UCSD-AML1 (cell line): ENCODE results near the gene CFAP119.

ENCODE experiments used
- DNase-seq: peaks from one replicate; lab custom pipeline; 2025; ENCODE audit not compliant: unreplicated experiment; lab: John Stamatoyannopoulos, UW

CFAP119 gene

DNA sequence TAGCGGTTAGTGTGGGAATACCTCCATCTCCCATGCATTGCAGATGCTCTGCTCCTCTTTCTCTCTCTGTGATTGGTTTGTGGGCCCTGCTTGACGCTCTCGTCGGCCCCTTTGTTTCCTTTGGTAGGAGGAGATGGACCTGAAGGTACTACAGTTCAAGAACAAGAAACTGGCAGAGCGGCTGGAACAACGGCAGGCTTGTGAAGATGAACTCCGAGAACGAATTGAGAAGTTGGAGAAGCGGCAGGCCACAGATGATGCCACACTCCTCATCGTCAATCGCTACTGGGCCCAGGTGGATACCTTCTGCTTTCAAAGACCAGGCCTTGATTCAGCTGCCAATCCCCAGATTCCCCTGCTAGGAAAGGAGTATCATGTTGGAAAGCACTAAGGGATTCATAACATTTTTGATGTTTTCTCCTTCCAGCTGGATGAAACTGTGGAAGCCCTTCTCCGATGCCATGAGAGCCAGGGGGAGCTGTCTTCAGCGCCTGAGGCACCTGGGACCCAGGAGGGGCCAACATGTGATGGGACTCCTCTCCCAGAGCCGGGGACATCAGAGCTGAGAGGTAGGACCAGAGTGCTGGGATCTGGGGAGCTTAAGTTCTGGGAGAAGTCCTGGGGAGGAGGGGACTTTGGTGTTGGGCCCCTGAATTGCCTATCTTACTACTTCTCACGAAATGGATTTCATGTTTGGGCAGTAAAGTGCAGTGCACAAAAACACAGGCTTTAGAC, 1.3 kb upstream of the CFAP119 start:
- DNase-seq: no peak

DNA sequence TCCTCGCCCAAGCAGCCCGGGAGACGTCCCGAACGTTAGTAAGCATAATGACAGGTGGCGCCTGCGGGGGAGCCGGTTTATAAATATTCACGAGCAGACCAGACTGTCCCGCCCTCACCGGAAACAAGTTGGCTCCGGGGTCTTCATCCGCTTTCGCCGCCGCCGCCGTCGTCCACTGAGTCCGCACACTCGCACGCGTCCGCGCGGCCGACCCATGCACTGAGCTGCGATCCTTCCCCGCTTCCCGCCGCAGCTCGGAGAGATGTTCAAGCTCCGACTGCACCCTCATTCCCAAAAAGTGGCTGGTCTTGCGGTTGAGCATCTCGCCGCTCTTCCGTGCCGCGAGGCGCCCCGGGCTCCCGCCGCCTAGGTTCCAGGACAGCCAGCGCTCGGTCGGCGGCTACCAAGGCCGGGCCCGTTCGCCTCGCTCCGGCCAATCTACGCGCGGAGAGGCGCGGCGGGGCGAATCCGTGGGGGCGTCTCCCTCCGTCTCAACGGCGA, 385 bp downstream of the CFAP119 start:
- peak; percentile 35 for DNase-seq

DNA sequence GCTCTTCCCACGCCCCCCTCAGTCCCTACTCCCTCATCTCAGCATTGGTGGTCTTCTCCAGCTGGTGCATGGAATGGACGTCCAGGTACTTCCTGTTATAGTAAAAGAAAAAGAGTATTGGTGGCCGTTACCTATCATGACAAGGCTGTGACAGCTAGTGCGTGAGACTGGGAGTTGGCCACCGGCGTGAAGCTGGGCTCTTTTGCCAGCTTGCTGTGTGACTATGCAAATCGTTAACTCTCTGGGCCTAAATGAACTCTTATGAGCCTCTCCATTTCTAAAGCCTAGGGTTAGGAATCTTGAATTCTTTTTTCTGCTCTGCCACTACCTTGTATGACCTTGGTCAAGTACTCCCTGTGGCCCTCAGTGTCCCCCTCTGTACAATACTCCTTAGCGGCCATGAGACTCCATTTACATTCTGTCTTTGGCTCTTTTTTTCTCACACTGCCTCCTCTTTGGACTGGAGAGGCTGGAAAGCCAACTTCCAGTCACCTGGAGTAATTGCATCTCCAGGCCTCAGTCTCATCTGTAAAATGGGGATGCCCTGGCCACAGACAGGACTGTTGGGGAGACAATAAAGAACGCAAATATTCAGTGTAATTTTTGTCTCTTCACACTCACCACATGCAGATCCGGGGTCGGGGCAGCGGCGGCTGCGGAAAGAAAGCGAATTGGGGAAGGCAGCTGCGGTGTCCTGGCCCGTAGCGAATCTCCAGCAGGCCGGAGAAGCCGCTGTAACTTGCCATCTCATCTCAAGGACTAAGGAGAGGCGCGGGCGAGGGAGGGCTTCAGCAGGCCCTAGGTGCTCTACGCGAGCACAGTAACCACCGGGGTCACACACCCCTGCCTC, 1.1 kb downstream of the CFAP119 start:
- no peak for DNase-seq

- DNase-seq: no peak
Observed at GRCh38 chr16:30760001-30760559, 1.8 kb downstream of the CFAP119 start.

DNA sequence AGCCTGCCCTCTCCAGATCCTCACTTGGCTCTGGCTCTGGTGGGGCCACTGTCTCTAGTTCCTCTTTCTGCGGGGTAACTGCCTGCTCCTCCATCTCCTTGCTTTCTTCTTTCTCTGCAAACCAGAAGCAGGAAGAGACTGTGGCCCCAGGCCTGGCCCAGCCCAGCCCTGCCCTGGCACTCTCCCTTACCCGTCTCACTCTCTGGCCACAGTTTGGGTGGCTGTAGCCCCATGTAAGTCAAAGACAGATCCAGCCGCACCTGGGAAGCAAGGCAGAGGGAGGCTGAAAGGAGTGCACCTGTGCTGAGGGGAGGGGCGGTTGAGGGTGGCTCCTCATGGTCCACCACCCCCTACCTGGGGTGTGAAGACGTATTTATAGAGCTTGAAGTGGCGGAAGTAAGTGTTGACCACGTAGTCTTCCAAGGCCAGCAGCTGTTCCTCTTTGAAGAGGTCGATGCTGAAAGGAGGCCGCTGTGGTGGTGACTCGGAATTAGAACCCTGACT, 2.8 kb downstream of the CFAP119 start:
- peak; percentile 41 for DNase-seq

DNA sequence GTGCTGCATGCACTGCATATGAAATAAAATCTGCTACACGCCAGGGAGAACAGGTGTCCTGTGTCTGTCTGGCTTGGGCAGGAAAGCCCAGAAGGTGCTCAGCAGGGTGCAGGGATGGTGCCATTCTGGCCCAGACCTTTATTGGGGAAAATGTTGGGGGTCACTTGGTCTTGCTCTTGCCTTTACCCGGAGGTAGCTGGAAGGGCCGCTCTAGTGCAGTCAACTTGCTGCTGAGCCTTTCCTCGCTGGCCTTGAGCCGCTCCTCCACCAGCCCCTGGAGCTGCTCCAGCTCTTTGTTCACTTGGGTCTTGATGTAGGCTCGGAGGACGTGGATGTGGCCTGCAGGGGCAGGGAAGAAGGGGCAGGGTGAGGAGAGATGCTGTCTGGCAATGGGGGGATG, 4.5 kb downstream of the CFAP119 start:
- DNase-seq: no peak

DNA sequence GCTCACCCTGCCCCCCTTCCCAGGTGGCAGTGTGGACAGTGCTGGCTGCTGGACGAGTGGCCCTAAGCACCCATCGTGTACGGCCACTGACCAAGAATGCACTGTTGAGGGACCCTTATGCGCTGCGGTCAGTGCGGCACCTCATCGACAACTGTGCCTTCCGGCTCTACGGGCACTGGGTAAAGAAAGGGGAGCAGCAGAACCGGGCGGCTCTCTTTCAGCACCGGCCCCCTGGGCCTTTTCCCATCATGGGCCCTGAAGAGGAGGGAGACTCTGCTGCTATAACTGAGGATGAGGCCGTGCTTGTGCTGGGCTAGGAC, 5.1 kb downstream of the CFAP119 start:
- no peak for DNase-seq

DNA sequence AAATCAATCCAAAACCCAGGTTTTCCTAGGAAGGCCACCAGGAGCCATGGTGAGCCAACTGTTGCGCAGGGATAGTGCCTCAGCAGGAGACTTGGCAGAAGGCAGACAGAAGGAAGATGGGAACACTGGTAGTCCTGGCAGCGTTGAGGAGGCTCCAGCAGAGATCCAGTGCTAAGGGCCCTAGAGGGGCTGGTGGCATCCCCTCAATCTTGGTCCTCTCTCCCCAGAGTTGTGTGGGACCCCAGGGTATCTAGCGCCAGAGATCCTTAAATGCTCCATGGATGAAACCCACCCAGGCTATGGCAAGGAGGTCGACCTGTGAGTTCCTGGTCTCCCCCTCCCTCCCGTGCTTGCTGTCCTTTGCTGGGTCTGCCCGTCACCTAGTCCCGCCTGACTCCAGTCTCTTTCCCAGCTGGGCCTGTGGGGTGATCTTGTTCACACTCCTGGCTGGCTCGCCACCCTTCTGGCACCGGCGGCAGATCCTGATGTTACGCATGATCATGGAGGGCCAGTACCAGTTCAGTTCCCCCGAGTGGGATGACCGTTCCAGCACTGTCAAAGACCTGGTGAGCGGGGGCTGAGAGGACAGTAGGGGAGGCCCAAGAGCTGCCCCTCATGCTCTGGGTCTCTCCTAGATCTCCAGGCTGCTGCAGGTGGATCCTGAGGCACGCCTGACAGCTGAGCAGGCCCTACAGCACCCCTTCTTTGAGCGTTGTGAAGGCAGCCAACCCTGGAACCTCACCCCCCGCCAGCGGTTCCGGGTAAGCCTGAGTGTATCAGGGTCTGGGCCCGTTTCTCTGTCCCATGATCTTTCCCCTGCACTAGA, 5.7 kb downstream of the CFAP119 start:
- DNase-seq: no peak

GRCh38 chr16:30753596-30753995, 8.3 kb downstream of the CFAP119 start:
- DNase-seq: no peak

- no peak for DNase-seq
Observed at GRCh38 chr16:30750876-30751465, 10.9 kb downstream of the CFAP119 start.

- no peak for DNase-seq
Observed at GRCh38 chr16:30750201-30750600, 11.7 kb downstream of the CFAP119 start.

- peak; percentile 38 for DNase-seq
Observed at GRCh38 chr16:30748634-30749445, 13.0 kb downstream of the CFAP119 start.

GRCh38 chr16:30747799-30748633, 13.8 kb downstream of the CFAP119 start, which contains the start of gene PHKG2:
Gene PHKG2, plus strand, starts transcription at chr16:30748425. Its CDS starts 396 bp downstream, at chr16:30748821.
- DNase-seq: peak; percentile 99

DNA sequence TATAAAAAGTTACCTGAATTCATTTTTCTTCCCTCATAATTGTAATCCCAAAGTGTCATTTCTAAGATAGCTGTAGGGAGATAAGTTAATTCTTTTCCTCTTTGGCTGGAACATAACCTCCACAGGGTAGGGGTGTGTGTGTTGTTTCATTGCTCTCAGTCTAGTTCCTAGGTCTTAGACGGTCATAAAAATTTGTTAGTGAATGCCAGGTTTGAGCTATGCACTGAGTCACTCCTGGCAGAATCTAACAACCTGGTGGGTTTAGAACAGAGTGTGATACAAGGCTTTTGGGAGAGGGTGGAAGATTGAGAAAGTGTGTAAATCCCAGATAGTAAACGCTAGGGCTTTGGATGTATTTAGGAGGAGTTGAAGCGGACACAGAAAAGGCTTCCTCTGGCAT, 14.5 kb downstream of the CFAP119 start:
- DNase-seq: no peak

DNA sequence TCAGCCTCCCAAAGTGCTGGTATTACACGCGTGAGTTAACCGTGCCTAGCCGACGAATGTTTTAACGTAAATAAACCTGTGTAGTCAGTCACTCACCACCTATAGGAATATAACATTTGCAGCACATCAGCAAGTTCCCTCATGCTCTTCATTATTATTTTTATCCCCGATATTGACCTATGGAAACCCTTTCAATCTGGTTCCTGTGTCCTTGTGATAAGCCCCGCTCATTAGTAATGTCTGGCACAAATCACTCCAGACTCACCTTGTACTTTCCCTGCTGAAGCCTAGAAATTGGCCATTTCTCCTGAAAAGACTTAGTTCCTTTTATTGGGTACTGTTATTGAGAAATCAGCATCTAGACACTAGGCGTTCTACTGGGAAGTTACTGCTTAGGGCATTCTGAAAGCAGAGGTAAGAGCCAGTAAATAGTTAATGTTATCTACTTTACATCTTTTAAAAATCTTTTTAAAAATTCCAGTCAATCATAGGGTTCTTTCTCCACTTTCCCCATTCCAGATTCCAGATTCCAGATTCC, 15.2 kb downstream of the CFAP119 start:
- DNase-seq: no peak

- DNase-seq: no peak
Observed at GRCh38 chr16:30745082-30745481, 16.8 kb downstream of the CFAP119 start.

GRCh38 chr16:30744183-30744582, 17.7 kb downstream of the CFAP119 start:
- no peak for DNase-seq

GRCh38 chr16:30743716-30744115, 18.1 kb downstream of the CFAP119 start:
- DNase-seq: no peak
